ENCODE data around the gene ACAN. TPM values are rescaled to one million over a fixed set of nuclear protein-coding genes. Genes with fewer than 3 reads are reported as not detected.

ACAN gene
- total and polyA plus RNA-seq, 9 of the 15 experiments (the other 6 are each of a cell fraction or from before 2014, with no cell fraction given), result not detected

- TF ChIP-seq FOXO4 (CRISPR knock-in tag; IDR thresholded peaks at IDR 0.05), result no peak
- TF ChIP-seq PML (IDR thresholded peaks at IDR 0.05; ENCODE audit: low read length), result 0 out of 2 replicates have a peak, but pooled peaks have one; percentile 18
- peak; percentile 88 for TF ChIP-seq HNRNPL (IDR thresholded peaks at IDR 0.05; ENCODE audit: low read depth, low read length)
- TF ChIP-seq ZNF717 (CRISPR knock-in tag; IDR thresholded peaks at IDR 0.05), result no peak
- TF ChIP-seq HSF4 (CRISPR knock-in tag; IDR thresholded peaks at IDR 0.05; ENCODE audit: borderline replicate concordance), result no peak
- no peak for TF ChIP-seq BDP1 (IDR thresholded peaks at IDR 0.05; ENCODE audit: insufficient read depth, insufficient read length)
- peak; percentile 43 for TF ChIP-seq RBBP5 (IDR thresholded peaks at IDR 0.05; ENCODE audit: borderline replicate concordance, insufficient read depth, low read length, poor library complexity, severe bottlenecking)
- no peak for TF ChIP-seq ZNF274 (IDR thresholded peaks at IDR 0.05; ENCODE audit: borderline replicate concordance, low read depth, low read length)
- TF ChIP-seq PHF20 (IDR thresholded peaks at IDR 0.05; ENCODE audit: partially characterized antibody), result peak; percentile 13
- TF ChIP-seq PRDM10 (IDR thresholded peaks at IDR 0.05; ENCODE audit: partially characterized antibody), result peak; percentile 58
- 0 out of 2 replicates have a peak, but pooled peaks have one; percentile 37 for TF ChIP-seq MTA3 (IDR thresholded peaks at IDR 0.05; ENCODE audit: borderline replicate concordance)
- TF ChIP-seq YY1 (IDR thresholded peaks at IDR 0.05; ENCODE audit: borderline replicate concordance in 1 of 3, control insufficient read depth in 1 of 3, extremely low read depth in 1 of 3, insufficient read depth in 3 of 3, insufficient read length in 1 of 3, insufficient replicate concordance in 2 of 3, low read depth in 1 of 3, low read length in 2 of 3), result peak in 2 of 3 experiments; percentile 19 to 44
- no peak for TF ChIP-seq FIP1L1 (IDR thresholded peaks at IDR 0.05; ENCODE audit: low read depth, low read length, poor library complexity, severe bottlenecking)
- TF ChIP-seq PCBP1 (IDR thresholded peaks at IDR 0.05; ENCODE audit: low read depth, low read length, poor library complexity, severe bottlenecking), result peak; percentile 69
- no peak for TF ChIP-seq ATF3 (IDR thresholded peaks at IDR 0.05)
- no peak for TF ChIP-seq ATF3 (CRISPR knock-in tag; conservative IDR thresholded peaks at IDR 0.05)
- TF ChIP-seq MTF1 (CRISPR knock-in tag; IDR thresholded peaks at IDR 0.05; ENCODE audit: borderline replicate concordance), result no peak
- no peak for TF ChIP-seq KLF6 (CRISPR knock-in tag; IDR thresholded peaks at IDR 0.05; ENCODE audit: borderline replicate concordance)
These were observed 110.0 kb downstream of the ACAN start, which contains the start of gene MFGE8 (continued) for GRCh38 chr15:88913017-88913849.

Measured in K562 (cell line).